Erythroblast (primary cell): Measurements from ENCODE around the gene BAIAP2.

ENCODE experiments used
- DNase-seq, 2 experiments: peaks; one replicate each; lab custom pipeline; 2025; lab: John Stamatoyannopoulos, UW
- GATA1 ChIP-seq: IDR thresholded peaks from 2 replicates; pipeline ENCODE4 v1.6.1; 2011; ENCODE audit warnings: low read depth, mild to moderate bottlenecking, control low read depth, low read length, moderate library complexity
- POLR2A ChIP-seq: IDR thresholded peaks from 2 replicates; pipeline ENCODE4 v1.6.1; 2011; ENCODE audit warnings: mild to moderate bottlenecking, low read length

BAIAP2 gene

DNA sequence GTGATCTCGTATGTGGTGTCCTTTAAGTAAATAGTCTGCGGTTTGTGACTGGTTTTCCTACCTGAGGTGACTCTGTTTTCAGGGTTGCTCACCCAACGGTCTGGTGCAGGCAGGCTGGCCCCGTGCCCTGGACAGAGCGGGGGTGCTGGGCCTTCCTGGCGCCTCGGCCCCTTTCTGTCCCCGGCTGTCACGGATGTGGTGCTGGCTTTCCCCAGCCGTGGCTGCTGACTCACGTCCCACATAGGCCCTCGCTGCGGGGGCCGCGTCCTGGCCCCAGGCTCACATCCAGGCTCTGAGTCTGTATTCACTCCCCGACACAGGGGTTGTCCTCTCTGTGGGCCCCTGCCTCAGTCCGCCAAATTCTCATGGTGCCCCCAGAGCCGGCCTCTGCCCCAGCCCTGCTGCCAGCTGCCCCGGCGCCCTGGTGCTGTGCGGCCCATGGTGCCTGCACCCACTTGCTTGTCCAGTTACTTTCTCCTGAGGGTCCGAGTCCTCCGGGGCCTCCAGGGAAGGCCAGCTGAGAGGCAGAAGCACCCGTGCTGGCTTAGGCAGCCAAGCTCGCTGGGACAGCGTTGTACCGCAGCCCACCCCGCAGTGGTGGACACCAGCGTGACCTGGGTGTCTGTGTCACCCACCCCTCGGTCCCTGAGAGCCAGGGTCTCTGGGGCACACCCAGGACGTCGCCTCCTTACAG lies 37.4 kb upstream of the BAIAP2 start:
- TF ChIP-seq GATA1 (no peak), POLR2A (no peak)
- DNase-seq = no peak

- DNase-seq = no peak
- no peak for TF ChIP-seq GATA1
- no peak for TF ChIP-seq POLR2A
Measured at GRCh38 chr17:80998118-80998747, 36.7 kb upstream of the BAIAP2 start.

- DNase-seq = no peak
- TF ChIP-seq GATA1 = no peak
Measured at GRCh38 chr17:80998748-80999535, 36.0 kb upstream of the BAIAP2 start.

DNA sequence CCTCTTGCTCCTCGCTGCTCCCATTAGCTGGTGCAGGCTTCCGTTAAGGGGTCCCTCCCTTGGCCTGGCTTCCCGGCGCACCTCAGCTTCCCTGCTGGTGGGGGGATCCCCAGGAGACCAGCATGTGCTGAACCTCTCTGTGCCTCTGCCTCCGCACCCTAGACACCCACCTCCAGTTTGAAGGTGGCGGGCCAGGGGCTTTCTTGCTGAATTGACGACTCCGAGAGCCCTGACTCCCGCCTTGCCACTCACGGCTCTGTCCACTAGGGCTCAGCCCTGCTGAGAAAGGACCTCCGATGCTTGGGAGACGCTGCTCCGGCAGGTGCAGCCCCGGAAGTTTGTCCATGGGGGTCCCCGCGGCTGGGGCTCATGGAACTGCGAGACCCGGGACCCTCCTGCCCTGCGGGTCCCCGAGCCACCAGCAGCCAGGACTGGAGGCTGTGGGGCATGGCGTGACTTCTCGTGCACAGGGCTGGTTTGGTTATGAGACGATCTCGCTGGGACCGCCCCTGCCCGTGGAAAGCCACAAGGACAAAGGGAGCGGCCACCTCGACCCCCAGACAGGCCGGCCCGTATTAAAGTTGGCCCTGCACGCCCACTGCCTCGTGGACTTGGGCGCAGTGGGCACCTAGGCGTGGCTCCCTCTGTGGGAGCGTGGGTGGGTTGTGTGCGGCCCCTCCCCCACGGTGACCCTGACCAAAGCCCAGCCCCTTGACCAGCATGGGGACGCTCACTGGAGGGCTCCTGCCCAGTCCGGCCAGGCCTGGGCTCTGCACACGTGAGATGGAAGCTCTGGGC lies 35.2 kb upstream of the BAIAP2 start:
- no peak for DNase-seq
- no peak for TF ChIP-seq POLR2A
- no peak for TF ChIP-seq GATA1

GRCh38 chr17:81000334-81000630 lies 34.7 kb upstream of the BAIAP2 start:
- TF ChIP-seq POLR2A (no peak), GATA1 (no peak)
- no peak for DNase-seq

DNA sequence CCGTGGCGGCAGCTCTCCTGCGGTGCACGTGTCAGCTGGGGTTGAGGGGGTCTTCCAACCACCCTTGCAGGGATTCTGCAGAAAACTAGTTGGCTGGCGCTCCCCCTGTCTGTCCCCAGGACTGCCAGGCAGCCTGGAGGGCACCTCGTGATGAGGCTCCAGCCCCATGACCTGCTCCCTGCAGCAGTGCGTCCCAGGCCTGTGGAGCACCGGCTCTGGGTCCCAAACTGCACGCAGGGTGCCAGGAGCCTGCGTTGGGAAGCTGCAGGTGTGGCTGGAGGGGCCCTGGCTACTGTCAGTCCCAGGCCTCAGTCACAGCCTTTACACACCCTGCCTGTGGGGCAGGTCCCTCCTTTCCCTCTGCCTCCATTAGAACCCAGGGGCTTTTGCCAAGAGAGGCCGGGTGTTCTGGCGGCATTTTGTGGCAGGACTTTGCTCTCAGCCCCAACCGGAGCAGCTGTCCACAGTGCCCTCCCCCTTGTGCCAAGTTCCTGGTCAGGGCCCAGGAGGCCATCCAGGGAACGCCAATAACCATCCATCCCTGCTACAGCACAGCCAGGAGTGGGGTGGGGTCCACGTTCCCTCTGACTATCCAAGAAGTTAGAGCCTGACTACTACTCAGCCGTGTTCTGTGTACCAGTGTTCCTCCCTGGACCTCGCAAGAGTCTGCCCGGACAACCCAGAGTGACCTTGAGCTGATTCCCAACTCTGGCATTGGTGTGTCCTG lies 34.2 kb upstream of the BAIAP2 start:
- TF ChIP-seq POLR2A (no peak), GATA1 (no peak)
- DNase-seq = no peak

GRCh38 chr17:81002013-81002384 lies 33.0 kb upstream of the BAIAP2 start:
- TF ChIP-seq POLR2A (no peak), GATA1 (no peak)

GRCh38 chr17:81002409-81003361 lies 32.3 kb upstream of the BAIAP2 start:
- peak; percentile 81 to 86 for DNase-seq

More at GRCh38 chr17:81002013-81002384, 33.0 kb upstream of the BAIAP2 start:
- DNase-seq = no peak

GRCh38 chr17:81003711-81004475 lies 31.1 kb upstream of the BAIAP2 start:
- TF ChIP-seq GATA1 = no peak
- TF ChIP-seq POLR2A = no peak

More at GRCh38 chr17:81002409-81003361, 32.3 kb upstream of the BAIAP2 start:
- TF ChIP-seq POLR2A (peak; percentile 49), GATA1 (no peak)

GRCh38 chr17:81006891-81007290 lies 28.1 kb upstream of the BAIAP2 start:
- DNase-seq = no peak
- no peak for TF ChIP-seq POLR2A
- no peak for TF ChIP-seq GATA1

More at GRCh38 chr17:81003711-81004475, 31.1 kb upstream of the BAIAP2 start:
- DNase-seq = peak; percentile 27 to 38

DNA sequence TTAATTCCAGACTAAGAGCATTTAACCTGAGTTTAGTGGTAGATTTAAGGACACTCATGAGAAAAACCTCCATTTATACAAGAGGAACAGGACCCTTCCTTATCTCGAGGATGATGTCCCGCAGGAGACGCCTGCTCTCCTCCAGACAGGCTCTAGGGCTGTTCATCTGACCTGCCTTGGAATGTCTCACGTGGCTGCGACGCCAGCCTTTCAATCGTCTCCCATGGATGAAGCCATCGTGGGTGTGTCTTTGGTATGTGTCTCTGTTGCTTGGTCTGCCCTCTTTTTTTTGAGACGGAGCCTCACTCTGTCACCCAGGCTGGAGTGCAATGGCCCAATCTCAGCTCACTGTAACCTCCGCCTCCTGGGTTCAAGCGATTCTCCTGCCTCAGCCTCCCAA lies 26.8 kb upstream of the BAIAP2 start:
- TF ChIP-seq GATA1 (no peak), POLR2A (no peak)
- no peak for DNase-seq

DNA sequence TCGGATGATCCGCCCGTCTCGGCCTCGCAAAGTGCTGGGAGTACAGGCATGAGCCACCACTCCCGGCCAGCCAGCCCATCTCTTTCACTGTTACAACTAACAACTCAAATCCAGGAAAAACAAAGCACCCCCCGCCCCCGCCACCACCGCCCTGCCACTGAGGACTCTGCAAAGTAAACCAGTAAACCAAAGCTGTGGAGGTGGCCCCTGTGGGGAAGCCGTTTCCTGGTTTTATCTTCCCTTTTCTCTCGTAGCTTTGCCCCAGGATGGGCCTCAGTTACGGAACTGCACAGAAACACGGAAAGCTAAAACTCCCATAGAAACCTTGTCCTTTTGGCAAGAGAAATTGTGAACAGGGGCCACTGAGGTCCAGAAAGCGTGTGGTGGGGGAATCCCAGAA lies 25.8 kb upstream of the BAIAP2 start:
- TF ChIP-seq POLR2A = no peak
- no peak for TF ChIP-seq GATA1

More for the DNA sequence above, 25.8 kb upstream of the BAIAP2 start:
- DNase-seq = no peak
